CD4-positive, alpha-beta memory T cell (primary cell): ENCODE results near the gene ZNF197. TPM values are rescaled to one million over a fixed set of nuclear protein-coding genes. Genes with fewer than 3 reads are reported as not detected.

Experiments
- CTCF ChIA-PET: fragments of 350-600 bp; sonication (Branson Sonifier 250); formaldehyde crosslinking; loops from one replicate; lab custom pipeline; 2021; ENCODE audit warnings: inconsistent platforms; ENCODE audit not compliant: partially characterized antibody; lab: Charles Lee
- POLR2A ChIA-PET: fragments of 350-600 bp; sonication (Branson Sonifier 250); formaldehyde crosslinking; loops from one replicate; lab custom pipeline; 2021; ENCODE audit not compliant: partially characterized antibody; lab: Charles Lee
- DNase-seq, 5 donors: peaks; one replicate each; pipeline versions ENCODE4 v3.0.0 to v3.0.0-alpha.2; 2020 to 2022; ENCODE audit warnings: mixed read lengths in 1 of 5
- H3K27ac ChIP-seq: one replicate; pipeline ENCODE4 v1.7.0; 2013; ENCODE audit warnings: low read depth, low read length
- H3K27me3 ChIP-seq: 2 replicates; pipeline ENCODE4 v1.7.0; 2013; ENCODE audit warnings: mild to moderate bottlenecking, low read length, moderate library complexity; ENCODE audit not compliant: insufficient read depth
- H3K36me3 ChIP-seq: 2 replicates; pipeline ENCODE4 v1.7.0; 2013; ENCODE audit warnings: mild to moderate bottlenecking, low read length, moderate library complexity; ENCODE audit not compliant: insufficient read depth
- H3K4me1 ChIP-seq: 2 replicates; pipeline ENCODE4 v1.7.0; 2013; ENCODE audit warnings: mild to moderate bottlenecking, low read length, moderate library complexity; ENCODE audit not compliant: insufficient read depth
- H3K4me3 ChIP-seq, 2 donors: one replicate each; pipeline ENCODE4 v1.7.0; 2013; ENCODE audit warnings: low read length in 2 of 2, mild to moderate bottlenecking in 1 of 2
- H3K9me3 ChIP-seq, 2 donors: one replicate each; pipeline ENCODE4 v1.7.0; 2013; ENCODE audit warnings: low read length in 2 of 2, control low read depth in 1 of 2; ENCODE audit not compliant: control insufficient read depth in 1 of 2
- H3K27ac Mint-ChIP-seq, 7 donors: one replicate each; pipeline ENCODE4 v1.8.0; 2020 to 2021; ENCODE audit warnings: mixed read lengths in 7 of 7, mild to moderate bottlenecking in 6 of 7, inconsistent platforms in 3 of 7, moderate library complexity in 3 of 7
- H3K27me3 Mint-ChIP-seq, 2 donors: one replicate each; pipeline ENCODE4 v1.8.0; 2020 to 2021; ENCODE audit warnings: mixed read lengths in 2 of 2
- H3K36me3 Mint-ChIP-seq, 2 donors: one replicate each; pipeline ENCODE4 v1.8.0; 2020 to 2021; ENCODE audit warnings: mixed read lengths in 2 of 2, inconsistent platforms in 1 of 2, mild to moderate bottlenecking in 1 of 2
- H3K4me1 Mint-ChIP-seq, 4 donors: one replicate each; pipeline ENCODE4 v1.8.0; 2020 to 2021; ENCODE audit warnings: mixed read lengths in 4 of 4, mild to moderate bottlenecking in 1 of 4
- H3K4me3 Mint-ChIP-seq, 8 donors: one replicate each; pipeline ENCODE4 v1.8.0; 2020 to 2021; ENCODE audit warnings: mixed read lengths in 8 of 8, mild to moderate bottlenecking in 7 of 8, moderate library complexity in 6 of 8, inconsistent platforms in 3 of 8
- H3K9me3 Mint-ChIP-seq, 8 donors: one replicate each; pipeline ENCODE4 v1.8.0; 2020 to 2021; ENCODE audit warnings: mixed read lengths in 8 of 8, mild to moderate bottlenecking in 5 of 8, inconsistent platforms in 3 of 8, moderate library complexity in 1 of 8
- intact Hi-C: fragments of 100-400 bp; cut with micrococcal nuclease; formaldehyde crosslinking; loops from one replicate; pipeline ENCODE4 v1.15.1; 2023
- polyA plus RNA-seq, 2 donors: library from polyadenylated mRNA; unstranded; fragments of 300-500 nt; fragmentation: Illumina TruSeq; gene quantifications; one replicate each; pipeline ENCODE4 v1.2.3, GENCODE V29; 2021
- total RNA-seq, 2 experiments: library from RNA; stranded (reverse); gene quantifications; one replicate each; pipeline ENCODE4 v1.2.3, GENCODE V29; 2021

ZNF197 gene
- total and polyA plus RNA-seq, 4 experiments from 2014 or later, result 1.9 to 18.4 (median 11.6) TPM

DNA sequence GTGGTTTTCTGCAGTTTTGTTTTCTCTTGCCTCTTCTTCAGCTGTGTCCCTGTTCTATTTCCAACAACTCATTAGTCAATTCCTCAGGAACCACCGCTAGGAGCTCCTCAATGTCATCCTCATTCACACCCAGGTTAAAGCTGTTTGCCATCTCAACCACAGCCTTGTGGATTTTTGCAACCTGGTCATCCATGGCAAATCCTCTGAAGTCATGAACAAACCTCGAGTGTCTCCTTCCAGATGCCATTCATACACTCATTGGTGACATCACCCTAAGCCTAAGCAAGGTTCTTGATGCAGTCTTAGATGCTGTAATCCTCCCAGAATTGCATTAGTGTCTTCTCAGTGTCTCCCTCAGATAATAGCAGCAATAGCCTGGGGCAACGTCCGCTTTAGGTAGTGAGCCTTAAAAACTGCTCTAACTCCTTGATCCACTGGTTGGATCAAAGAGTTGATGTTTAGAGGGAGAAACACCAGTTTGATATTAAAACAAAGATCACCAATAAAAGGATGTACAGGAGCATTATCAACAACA is 56.2 kb downstream of the ZNF197 start:
- Histone ChIP-seq H3K36me3 (no peaks in the 10 kb centered on the region), H3K9me3 (no peaks in the 10 kb centered on the region), H3K27me3 (no peaks in the 10 kb centered on the region), H3K4me3 (no peak overlapping the region), H3K4me1 (peaks cover 5% of the 10 kb centered on the region), H3K27ac (no peak overlapping the region)
- H3K4me3 Mint-ChIP-seq, result no peak overlapping the region
- ChIA-PET CTCF (no interaction called here), POLR2A (no interaction called here)
- peaks cover 0 to 59% (median 43%) of the 10 kb centered on the region in 8 donors for H3K9me3 Mint-ChIP-seq
- peaks cover 5 to 15% (median 10%) of the 10 kb centered on the region in 4 donors for H3K4me1 Mint-ChIP-seq
- H3K36me3 Mint-ChIP-seq, result peaks cover 23 to 32% of the 10 kb centered on the region in 2 donors
- intact Hi-C loops, result no loop called here
- H3K27me3 Mint-ChIP-seq, result peaks cover 9 to 13% of the 10 kb centered on the region in 2 donors
- DNase-seq, result no peak
- no peak overlapping the region for H3K27ac Mint-ChIP-seq

DNA sequence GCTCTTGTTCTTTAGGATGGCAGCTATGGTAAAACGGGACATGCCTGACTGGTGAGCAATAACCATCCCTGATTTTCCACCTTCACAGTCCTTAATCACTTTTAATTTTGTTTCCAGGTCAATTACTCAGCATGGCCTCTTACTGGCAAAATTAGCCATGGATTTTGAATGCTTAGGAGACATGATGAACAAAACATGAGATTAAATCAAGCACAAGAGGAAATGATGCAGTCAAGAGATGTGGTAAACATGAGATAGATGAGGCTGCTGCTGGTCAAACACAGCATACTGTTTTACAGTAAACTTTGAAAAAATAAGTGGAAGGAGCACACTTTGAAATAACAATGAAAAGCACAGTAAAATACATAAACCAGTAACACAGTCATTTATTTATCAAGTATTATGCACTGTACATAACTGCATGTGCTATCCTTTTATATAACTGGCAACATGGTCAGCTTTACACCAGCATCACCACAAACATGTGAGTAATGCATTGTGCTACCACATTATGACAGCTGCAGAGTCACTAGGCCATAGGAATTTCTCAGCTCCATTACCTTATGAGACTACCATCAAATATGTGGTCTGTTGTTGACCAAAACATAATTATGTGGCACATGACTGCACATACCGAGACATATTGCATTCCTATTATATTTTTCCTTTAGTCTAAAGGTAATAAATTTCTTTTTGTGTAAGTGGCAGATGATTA is 57.5 kb downstream of the ZNF197 start:
- POLR2A ChIA-PET, result no interaction called here
- no peak overlapping the region for H3K27ac Mint-ChIP-seq
- CTCF ChIA-PET, result no interaction called here
- H3K27me3 Mint-ChIP-seq, result peaks cover 19 to 22% of the 10 kb centered on the region in 2 donors
- H3K27me3 ChIP-seq, result no peaks in the 10 kb centered on the region
- H3K4me1 Mint-ChIP-seq, result peaks cover 5 to 19% (median 10%) of the 10 kb centered on the region in 4 donors
- intact Hi-C loops, result no loop called here
- H3K36me3 Mint-ChIP-seq, result peaks cover 23 to 32% of the 10 kb centered on the region in 2 donors
- H3K4me3 Mint-ChIP-seq, result no peak overlapping the region
- H3K4me1 ChIP-seq, result peaks cover 5% of the 10 kb centered on the region
- peaks cover 1 to 65% (median 46%) of the 10 kb centered on the region in 8 donors for H3K9me3 Mint-ChIP-seq
- H3K27ac ChIP-seq, result no peak overlapping the region
- no peaks in the 10 kb centered on the region for H3K36me3 ChIP-seq
- DNase-seq, result no peak
- no peak overlapping the region for H3K4me3 ChIP-seq
- H3K9me3 ChIP-seq, result no peaks in the 10 kb centered on the region

DNA sequence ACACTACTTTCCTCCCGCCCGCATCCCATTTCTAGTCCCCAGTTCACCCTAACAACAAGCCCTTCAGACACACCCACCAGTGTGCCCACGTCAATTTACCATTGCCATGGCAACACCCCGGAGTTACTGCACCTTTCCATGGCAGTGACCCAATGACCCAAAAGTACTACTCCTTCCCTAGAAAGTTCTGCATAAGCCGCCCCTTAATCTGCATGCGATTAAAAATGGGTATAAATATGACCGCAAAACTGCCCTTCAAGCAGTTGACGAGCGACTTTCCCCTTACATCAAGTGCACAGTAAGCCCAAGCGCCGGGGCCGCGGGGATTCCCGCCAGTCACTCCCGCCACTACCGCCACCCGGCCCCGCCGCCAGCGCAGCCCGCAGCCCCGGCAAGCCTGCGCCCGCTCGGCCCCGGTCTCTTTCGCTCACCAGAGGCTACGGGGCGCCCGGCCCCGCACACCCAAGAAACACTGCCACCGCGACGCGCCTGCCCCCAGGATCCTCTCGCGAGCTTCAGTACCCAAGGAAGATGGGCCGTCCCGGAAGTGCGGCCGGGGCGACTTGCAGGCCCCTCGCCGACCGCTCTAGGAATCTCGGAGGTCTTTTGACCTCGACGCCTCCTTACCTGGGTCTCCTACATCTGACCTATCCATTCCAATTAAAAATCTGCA is 60.4 kb downstream of the ZNF197 start:
- Histone ChIP-seq H3K4me1 (peaks cover 5% of the 10 kb centered on the region), H3K27ac (no peak overlapping the region), H3K27me3 (no peaks in the 10 kb centered on the region), H3K4me3 (peak overlapping the region in 1 of 2 donors; percentile 48), H3K36me3 (no peaks in the 10 kb centered on the region), H3K9me3 (no peaks in the 10 kb centered on the region)
- CTCF ChIA-PET, result no interaction called here
- peak overlapping the region in 6 of 7 donors; percentile 19 to 85 (median 38) for H3K27ac Mint-ChIP-seq
- intact Hi-C loops, result no loop called here
- H3K9me3 Mint-ChIP-seq, result peaks cover 4 to 66% (median 53%) of the 10 kb centered on the region in 8 donors
- peak; percentile 36 to 45 (median 40) for DNase-seq
- peaks cover 33 to 37% of the 10 kb centered on the region in 2 donors for H3K27me3 Mint-ChIP-seq
- POLR2A ChIA-PET, result interaction anchor here (0.6 kb wide), 1 partner anchor 19 kb away, joined by 3 read pairs; no protein-coding TSS in a partner anchor
- peaks cover 25 to 32% of the 10 kb centered on the region in 2 donors for H3K36me3 Mint-ChIP-seq
- peaks cover 5 to 19% (median 10%) of the 10 kb centered on the region in 4 donors for H3K4me1 Mint-ChIP-seq
- peak overlapping the region; percentile 79 to 88 (median 81) for H3K4me3 Mint-ChIP-seq

DNA sequence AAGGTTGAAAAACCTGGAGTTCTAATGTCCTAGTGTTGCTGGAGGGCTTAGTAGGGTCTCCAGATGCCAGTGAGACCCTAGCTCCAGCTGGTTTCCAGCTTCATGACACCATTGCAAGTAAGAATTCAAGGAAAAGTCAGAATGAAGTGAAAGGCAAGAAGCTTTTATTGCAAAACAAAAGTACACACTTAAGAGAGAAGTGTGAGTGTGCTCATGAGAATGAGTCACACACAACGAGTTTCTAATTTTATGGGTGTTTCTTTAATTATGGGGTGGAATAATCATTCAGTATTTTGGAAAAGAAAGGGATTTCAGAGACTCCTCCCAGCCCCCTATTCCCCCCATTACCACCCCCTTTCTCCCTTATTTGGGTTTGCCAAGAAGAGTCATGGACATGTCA is 63.1 kb downstream of the ZNF197 start:
- H3K27me3 Mint-ChIP-seq, result peaks cover 48 to 54% of the 10 kb centered on the region in 2 donors
- Histone ChIP-seq H3K4me1 (peaks cover 5% of the 10 kb centered on the region), H3K27me3 (no peaks in the 10 kb centered on the region), H3K27ac (no peak overlapping the region), H3K9me3 (no peaks in the 10 kb centered on the region), H3K4me3 (no peak overlapping the region), H3K36me3 (no peaks in the 10 kb centered on the region)
- H3K9me3 Mint-ChIP-seq, result peaks cover 6 to 69% (median 45%) of the 10 kb centered on the region in 8 donors
- ChIA-PET CTCF (no interaction called here), POLR2A (no interaction called here)
- no peak overlapping the region for H3K27ac Mint-ChIP-seq
- H3K36me3 Mint-ChIP-seq, result peaks cover 18 to 22% of the 10 kb centered on the region in 2 donors
- H3K4me1 Mint-ChIP-seq, result peaks cover 5 to 19% (median 10%) of the 10 kb centered on the region in 4 donors
- DNase-seq, result no peak
- intact Hi-C loops, result no loop called here
- H3K4me3 Mint-ChIP-seq, result no peak overlapping the region

Other genes starting within 250 kb of the ZNF197 start
- gene ZNF445, start 147.4 kb upstream of the ZNF197 start, total RNA-seq, result 10 to 100 TPM; 30.0 to 31.5 TPM
- 1 to 10 TPM in 1 of 2 donors, under 1 TPM in 1; 0.57 to 3.8 TPM for gene ZNF445, start 147.4 kb upstream of the ZNF197 start, polyA plus RNA-seq
- gene ZKSCAN7, start 69.8 kb upstream of the ZNF197 start, total RNA-seq, result 1 to 10 TPM; 4.1 to 4.2 TPM
- 1 to 10 TPM in 1 of 2 donors, under 1 TPM in 1; 0.65 to 1.9 TPM for gene ZKSCAN7, start 69.8 kb upstream of the ZNF197 start, polyA plus RNA-seq
- gene ZNF660, start 40.1 kb upstream of the ZNF197 start, total RNA-seq, result under 1 TPM; 0.06 to 0.61 TPM
- under 1 TPM in 1 of 2 donors, not detected in 1; 0.09 TPM for gene ZNF660, start 40.1 kb upstream of the ZNF197 start, polyA plus RNA-seq
- gene ZNF35, start 23.7 kb downstream of the ZNF197 start, total RNA-seq, result 1 to 10 TPM; 3.8 to 5.2 TPM
- gene ZNF35, start 23.7 kb downstream of the ZNF197 start, polyA plus RNA-seq, result 1 to 10 TPM in 1 of 2 donors, under 1 TPM in 1; 0.87 to 1.2 TPM
- gene ZNF502, start 87.6 kb downstream of the ZNF197 start, total RNA-seq, result 1 to 10 TPM; 3.1 to 3.4 TPM
- gene ZNF502, start 87.6 kb downstream of the ZNF197 start, polyA plus RNA-seq, result 1 to 10 TPM; 2.1 to 4.0 TPM
- 1 to 10 TPM; 7.4 to 7.5 TPM for gene ZNF501, start 104.6 kb downstream of the ZNF197 start, total RNA-seq
- gene ZNF501, start 104.6 kb downstream of the ZNF197 start, polyA plus RNA-seq, result 1 to 10 TPM; 2.1 to 2.9 TPM
- 10 to 100 TPM; 37.6 to 39.7 TPM for gene KIAA1143, start 136.6 kb downstream of the ZNF197 start, total RNA-seq
- gene KIAA1143, start 136.6 kb downstream of the ZNF197 start, polyA plus RNA-seq, result 10 to 100 TPM; 14.5 to 31.3 TPM
- under 1 TPM; 0.19 to 0.38 TPM for gene KIF15, start 136.8 kb downstream of the ZNF197 start, total RNA-seq
- gene KIF15, start 136.8 kb downstream of the ZNF197 start, polyA plus RNA-seq, result not detected
- 10 to 100 TPM; 26.1 to 29.6 TPM for gene TMEM42, start 236.9 kb downstream of the ZNF197 start, total RNA-seq
- gene TMEM42, start 236.9 kb downstream of the ZNF197 start, polyA plus RNA-seq, result 10 to 100 TPM; 32.2 to 55.4 TPM
- not detected for gene TGM4, start 249.6 kb downstream of the ZNF197 start, total RNA-seq
- not detected for gene TGM4, start 249.6 kb downstream of the ZNF197 start, polyA plus RNA-seq